Measurements from ENCODE around the gene NAB1. TPM values are rescaled to one million over a fixed set of nuclear protein-coding genes. Genes with fewer than 3 reads are reported as not detected.
A peak's percentile ranks its signal among the peaks of the same experiment; 100 is the strongest.

The NAB1 gene
- total RNA-seq, 4 donors from 2014 or later: 4.9 to 11.0 (median 9.2) TPM

DNA sequence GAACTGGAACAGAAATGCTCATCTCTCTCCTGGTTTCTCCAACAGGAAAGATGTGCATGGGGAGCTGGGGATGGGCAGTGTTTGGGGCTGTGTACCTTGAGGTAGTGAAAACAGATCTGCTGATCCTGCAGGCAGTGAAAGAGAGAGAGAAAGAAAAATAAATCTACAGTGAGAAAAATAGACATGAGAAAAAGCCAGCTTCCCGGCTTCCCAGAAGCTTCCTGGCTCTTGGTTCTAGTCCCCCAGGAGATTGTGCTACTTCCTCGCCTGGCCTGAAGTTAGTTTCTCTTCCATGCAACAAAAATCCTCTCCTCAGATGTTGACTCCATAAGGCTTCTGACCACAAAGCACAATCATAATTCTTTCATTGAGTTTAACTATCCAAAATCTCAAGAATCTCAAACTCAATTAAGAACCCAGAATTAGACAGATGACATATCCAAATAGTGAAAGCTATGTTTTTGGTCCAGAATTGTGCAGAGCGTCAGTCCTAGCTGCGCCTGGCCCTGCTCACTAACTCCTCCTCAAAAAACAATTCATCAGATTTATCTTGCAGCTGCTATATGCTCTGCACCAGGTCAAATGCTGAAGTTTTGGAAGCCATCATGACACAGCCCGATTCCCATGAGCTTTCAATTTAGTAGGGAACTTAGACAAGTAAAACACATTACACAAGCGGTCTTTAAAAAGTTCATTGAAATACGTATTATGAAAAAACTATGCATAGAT is 20.1 kb upstream of the NAB1 start:
- Histone ChIP-seq H3K9me3 (no peaks in the 10 kb centered on the region), H3K4me3 (peak overlapping the region in 2 of 4 donors; percentile 46 to 66), H3K27ac (peak overlapping the region; percentile 42 to 65 (median 48)), H3K4me1 (peaks cover 3 to 14% of the 10 kb centered on the region in 2 donors), H3K27me3 (no peaks in the 10 kb centered on the region), H3K36me3 (no peaks in the 10 kb centered on the region)
- intact Hi-C loops (cut with DNase I; ENCODE audit: low total_unique reads): no loop called here
- no peak for TF ChIP-seq POLR2A (IDR thresholded peaks at IDR 0.05)
- TF ChIP-seq, protein P1, sequence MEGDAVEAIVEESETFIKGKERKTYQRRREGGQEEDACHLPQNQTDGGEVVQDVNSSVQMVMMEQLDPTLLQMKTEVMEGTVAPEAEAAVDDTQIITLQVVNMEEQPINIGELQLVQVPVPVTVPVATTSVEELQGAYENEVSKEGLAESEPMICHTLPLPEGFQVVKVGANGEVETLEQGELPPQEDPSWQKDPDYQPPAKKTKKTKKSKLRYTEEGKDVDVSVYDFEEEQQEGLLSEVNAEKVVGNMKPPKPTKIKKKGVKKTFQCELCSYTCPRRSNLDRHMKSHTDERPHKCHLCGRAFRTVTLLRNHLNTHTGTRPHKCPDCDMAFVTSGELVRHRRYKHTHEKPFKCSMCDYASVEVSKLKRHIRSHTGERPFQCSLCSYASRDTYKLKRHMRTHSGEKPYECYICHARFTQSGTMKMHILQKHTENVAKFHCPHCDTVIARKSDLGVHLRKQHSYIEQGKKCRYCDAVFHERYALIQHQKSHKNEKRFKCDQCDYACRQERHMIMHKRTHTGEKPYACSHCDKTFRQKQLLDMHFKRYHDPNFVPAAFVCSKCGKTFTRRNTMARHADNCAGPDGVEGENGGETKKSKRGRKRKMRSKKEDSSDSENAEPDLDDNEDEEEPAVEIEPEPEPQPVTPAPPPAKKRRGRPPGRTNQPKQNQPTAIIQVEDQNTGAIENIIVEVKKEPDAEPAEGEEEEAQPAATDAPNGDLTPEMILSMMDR (IDR thresholded peaks at IDR 0.05 in 4 of 5, conservative IDR thresholded peaks at IDR 0.05 in 1 of 5): no peak
- ATAC-seq (no peak), DNase-seq (no peak)
- in situ Hi-C loops (cut with MboI; ENCODE audit: low sequenced_read_pairs in 4 of 4): loop anchor here in 1 of 4 donors (25.0 kb wide), 1 partner anchor 91 kb away; the partner anchor contains the start of gene NEMP2

DNA sequence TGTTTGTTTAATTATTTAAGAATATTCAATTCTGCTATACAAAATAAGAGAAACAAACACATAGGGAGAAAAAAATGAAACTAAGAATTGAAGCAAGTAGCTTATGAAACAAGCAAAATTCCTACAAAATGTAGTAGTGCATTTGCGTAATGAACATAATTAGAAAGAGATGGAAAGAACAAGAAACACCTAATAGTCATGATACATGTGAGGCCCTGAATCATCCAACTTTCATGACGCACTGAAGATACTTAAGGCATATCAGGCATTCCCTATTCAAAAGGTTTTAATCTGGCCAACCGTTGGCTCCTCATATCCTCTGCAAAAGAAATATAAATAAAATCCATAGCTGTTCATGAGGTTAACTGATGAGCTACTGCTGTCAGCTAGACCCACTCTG is 14.5 kb upstream of the NAB1 start:
- no peaks in the 10 kb centered on the region for H3K9me3 ChIP-seq
- H3K36me3 ChIP-seq: no peaks in the 10 kb centered on the region
- H3K27me3 ChIP-seq: no peaks in the 10 kb centered on the region
- in situ Hi-C loops (cut with MboI; ENCODE audit: low sequenced_read_pairs in 4 of 4) (loop anchor here in 1 of 4 donors (25.0 kb wide), 1 partner anchor 97 kb away; the partner anchor contains the start of gene NEMP2), intact Hi-C loops (cut with DNase I; ENCODE audit: low total_unique reads) (no loop called here)
- H3K4me1 ChIP-seq: peaks cover 0 to 4% of the 10 kb centered on the region in 2 donors
- no peak for TF ChIP-seq POLR2A (IDR thresholded peaks at IDR 0.05)
- TF ChIP-seq, protein P1 (IDR thresholded peaks at IDR 0.05 in 4 of 5, conservative IDR thresholded peaks at IDR 0.05 in 1 of 5): no peak
- H3K27ac ChIP-seq: no peak overlapping the region
- DNase-seq: no peak
- H3K4me3 ChIP-seq: no peak overlapping the region
- no peak for ATAC-seq

DNA sequence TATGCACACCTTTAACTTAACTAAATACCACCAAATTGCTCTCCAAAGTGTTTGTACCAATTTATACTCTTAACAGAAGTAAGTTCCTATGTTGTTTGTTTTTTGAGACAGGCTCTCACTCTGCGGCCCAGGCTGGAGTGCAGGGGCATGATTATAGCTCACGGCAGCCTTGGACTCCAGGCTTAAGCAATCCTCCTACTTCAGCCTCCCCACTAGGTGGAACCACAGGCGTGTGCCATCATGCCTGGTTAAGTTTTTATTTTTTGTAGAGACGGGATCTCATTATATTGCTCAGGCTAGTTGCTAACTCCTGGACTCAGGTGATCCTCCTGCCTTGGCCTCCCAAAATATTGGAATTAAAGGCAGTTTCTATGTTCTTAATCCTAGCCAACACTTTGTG is 13.1 kb upstream of the NAB1 start:
- H3K27ac ChIP-seq: no peak overlapping the region
- H3K4me3 ChIP-seq: no peak overlapping the region
- H3K9me3 ChIP-seq: no peaks in the 10 kb centered on the region
- no peaks in the 10 kb centered on the region for H3K27me3 ChIP-seq
- ATAC-seq (no peak), DNase-seq (no peak)
- peaks cover 0 to 4% of the 10 kb centered on the region in 2 donors for H3K4me1 ChIP-seq
- intact Hi-C loops (cut with DNase I; ENCODE audit: low total_unique reads) (no loop called here), in situ Hi-C loops (cut with MboI; ENCODE audit: low sequenced_read_pairs in 4 of 4) (loop anchor here in 1 of 4 donors (25.0 kb wide), 1 partner anchor 98 kb away; the partner anchor contains the start of gene NEMP2)
- no peak for TF ChIP-seq POLR2A (IDR thresholded peaks at IDR 0.05)
- TF ChIP-seq, protein P1 (IDR thresholded peaks at IDR 0.05 in 4 of 5, conservative IDR thresholded peaks at IDR 0.05 in 1 of 5): no peak
- H3K36me3 ChIP-seq: no peaks in the 10 kb centered on the region

DNA sequence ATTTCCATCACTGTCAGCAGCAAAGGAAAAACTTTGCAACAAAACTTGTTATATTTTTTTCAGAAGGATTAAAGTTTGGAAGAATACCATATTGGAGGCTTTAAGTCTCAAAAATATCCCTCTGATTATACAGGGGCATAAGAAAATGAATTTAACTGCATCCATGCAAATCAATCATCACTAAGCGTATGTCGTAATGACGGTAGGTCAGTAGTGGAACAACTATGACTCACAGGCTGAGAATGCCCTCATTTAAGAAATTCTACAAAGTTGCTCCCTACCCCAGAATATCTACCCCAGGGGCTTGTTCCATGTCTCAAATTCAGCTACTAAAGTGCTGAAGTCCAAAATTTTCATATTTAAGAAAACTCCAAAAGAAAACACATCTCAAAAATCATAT is 12.5 kb upstream of the NAB1 start:
- ATAC-seq (peak in 1 of 2 donors; percentile 78), DNase-seq (no peak)
- no peaks in the 10 kb centered on the region for H3K9me3 ChIP-seq
- in situ Hi-C loops (cut with MboI; ENCODE audit: low sequenced_read_pairs in 4 of 4) (loop anchor here in 1 of 4 donors (25.0 kb wide), 1 partner anchor 99 kb away; the partner anchor contains the start of gene NEMP2), intact Hi-C loops (cut with DNase I; ENCODE audit: low total_unique reads) (no loop called here)
- TF ChIP-seq POLR2A (IDR thresholded peaks at IDR 0.05): no peak
- TF ChIP-seq, protein P1 (IDR thresholded peaks at IDR 0.05 in 4 of 5, conservative IDR thresholded peaks at IDR 0.05 in 1 of 5): no peak
- peak overlapping the region in 2 of 4 donors; percentile 7 to 43 for H3K27ac ChIP-seq
- H3K4me1 ChIP-seq: peaks cover 0 to 4% of the 10 kb centered on the region in 2 donors
- H3K4me3 ChIP-seq: no peak overlapping the region
- no peaks in the 10 kb centered on the region for H3K27me3 ChIP-seq
- H3K36me3 ChIP-seq: no peaks in the 10 kb centered on the region
